Activated effector memory CD4-positive, alpha-beta T cell treated with Interleukin-2 at 50 U/mL for 16 hours (primary cell): ENCODE data around the gene MCAM.

Experiments
- DNase-seq: peaks from one replicate; pipeline ENCODE4 v3.0.0-alpha.2; 2020

Gene MCAM

GRCh38 chr11:119305556-119306372 is 11.2 kb downstream of the MCAM start:
- DNase-seq, result no peak

- no peak for DNase-seq
Observed at GRCh38 chr11:119303227-119303718, 13.7 kb downstream of the MCAM start.

DNA sequence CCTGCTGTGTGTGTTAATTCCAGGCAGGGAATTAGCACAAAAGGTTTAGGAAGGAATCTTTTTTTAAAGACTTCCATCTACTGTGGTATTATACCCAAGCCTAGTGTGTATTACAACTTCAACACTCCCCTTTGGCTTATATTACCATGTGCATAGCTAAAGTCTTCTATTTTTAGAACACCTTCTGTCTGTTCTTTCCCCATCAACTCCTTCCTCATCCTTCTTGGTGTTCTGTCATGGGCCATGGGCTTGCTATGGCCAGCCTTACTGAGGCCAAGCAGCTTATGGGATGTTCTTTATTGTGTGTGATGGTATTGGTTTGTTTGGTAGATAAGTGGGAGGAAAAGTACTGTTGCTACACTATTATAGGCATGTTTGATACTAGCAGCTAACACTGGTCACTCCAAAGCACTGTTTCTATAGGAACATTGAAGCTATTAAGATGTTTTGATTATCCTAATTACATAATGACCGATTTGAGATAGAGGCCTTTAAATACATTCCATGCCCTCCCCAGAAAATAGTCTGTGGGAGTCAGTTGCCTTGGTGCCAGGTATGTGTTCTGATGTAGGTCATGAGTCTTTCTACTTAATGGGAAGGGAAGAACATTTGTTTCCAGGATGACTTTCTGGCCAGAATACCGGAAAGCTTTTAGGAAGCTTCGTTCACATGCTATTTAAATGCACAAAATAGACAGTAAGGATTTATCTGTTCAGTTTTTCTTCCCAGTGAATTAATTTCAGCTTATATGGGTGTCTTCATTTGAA is 16.5 kb downstream of the MCAM start:
- no peak for DNase-seq

DNA sequence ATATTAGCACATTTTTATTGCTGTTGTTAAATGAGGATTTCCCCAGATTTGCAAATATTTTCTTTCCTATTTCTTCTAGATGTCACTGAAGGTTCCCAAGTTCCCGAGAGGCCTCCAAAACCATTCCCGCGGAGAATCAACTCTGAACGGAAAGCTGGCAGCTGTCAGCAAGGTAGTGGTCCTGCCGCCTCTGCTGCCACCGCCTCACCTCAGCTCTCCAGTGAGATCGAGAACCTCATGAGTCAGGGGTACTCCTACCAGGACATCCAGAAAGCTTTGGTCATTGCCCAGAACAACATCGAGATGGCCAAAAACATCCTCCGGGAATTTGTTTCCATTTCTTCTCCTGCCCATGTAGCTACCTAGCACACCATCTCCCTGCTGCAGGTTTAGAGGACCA is 17.5 kb downstream of the MCAM start:
- DNase-seq, result no peak

GRCh38 chr11:119298726-119299125 is 18.2 kb downstream of the MCAM start:
- DNase-seq, result no peak

DNA sequence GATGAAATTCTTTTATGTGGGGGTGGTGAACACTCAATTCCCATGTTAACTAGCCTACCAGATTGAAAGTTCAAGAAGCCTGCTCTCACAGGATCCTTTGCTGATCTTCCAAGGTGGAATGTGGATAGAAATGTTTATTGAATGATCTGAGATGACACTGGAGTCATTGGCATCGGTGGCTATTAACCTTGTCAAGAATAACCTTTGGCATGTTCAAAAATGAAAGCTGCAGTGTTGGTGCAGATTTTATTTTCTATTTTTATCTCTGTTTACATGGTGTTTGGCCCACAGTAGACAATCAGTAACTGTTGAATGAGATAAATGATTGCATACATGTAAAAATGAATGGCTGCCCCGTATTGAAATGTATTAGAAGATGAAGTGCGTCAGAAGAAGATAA is 19.0 kb downstream of the MCAM start:
- DNase-seq, result no peak

DNA sequence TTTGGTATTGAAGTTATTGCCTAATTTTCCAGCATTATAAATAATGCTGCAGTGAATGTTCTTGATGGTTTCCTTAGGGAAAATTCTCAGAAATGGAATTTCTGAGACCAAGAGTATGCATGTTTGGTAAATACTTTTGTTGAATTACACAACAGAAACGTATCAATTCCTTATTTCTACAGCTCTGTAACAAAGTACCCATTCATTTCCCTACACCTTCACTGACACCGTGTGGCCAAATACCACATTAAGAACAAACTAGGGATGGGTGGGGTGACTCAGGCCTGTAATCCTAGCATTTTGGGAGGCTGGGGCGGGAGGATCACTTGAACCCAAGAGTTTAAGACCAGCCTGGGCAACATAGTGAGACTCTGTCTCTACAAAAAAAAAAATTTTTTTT is 21.8 kb downstream of the MCAM start:
- no peak for DNase-seq

GRCh38 chr11:119293461-119293860 is 23.5 kb downstream of the MCAM start:
- no peak for DNase-seq

DNA sequence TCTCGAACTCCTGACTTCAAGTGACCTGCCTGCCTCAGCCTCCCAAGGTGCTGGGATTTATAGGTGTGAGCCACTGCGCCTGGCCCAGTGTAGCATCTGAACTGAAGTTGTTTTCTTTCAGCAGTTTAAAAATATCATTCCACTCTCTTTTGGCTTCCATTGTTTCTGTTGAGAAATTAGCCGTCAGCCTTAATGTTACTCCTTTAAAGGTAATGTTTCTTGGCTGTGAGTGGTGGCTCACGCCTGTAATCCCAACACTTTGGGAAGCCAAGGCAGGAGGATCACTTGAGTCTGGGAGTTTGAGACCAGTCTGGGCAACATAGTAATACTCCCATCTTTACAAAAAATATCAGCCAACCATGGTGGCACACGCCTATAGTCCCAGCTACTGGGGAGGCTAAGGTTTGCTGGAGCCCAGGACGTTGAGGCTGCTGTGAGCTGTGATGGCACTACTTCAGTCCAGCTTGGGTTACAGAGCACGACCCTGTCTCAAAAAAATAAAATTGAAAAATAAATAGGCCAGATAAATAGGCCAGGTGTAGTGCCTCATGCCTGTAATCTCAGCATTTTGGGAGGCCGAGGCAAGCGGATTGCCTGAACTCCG is 25.9 kb downstream of the MCAM start:
- no peak for DNase-seq

DNA sequence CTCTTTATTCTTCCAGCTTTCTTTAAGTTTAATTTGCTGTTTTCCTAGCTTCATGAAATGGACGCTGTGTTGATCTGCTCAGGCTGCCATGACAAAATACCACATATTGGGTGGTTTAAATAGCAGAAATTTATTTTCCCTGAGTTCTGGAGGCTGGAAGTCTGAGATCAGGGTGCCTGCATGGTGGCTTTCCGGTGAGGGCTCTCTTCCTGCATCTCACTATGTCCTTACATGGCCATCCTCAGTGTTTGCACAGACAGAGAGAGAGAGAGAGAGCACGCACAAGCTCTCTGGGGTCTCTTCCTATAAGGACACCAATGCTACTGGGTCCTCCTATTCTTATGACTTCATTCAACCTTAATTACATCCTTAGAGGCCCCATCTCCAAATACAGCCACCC is 28.7 kb downstream of the MCAM start:
- no peak for DNase-seq

- no peak for DNase-seq
Observed at GRCh38 chr11:119285431-119285830, 31.5 kb downstream of the MCAM start.

GRCh38 chr11:119284344-119285157 is 32.4 kb downstream of the MCAM start:
- no peak for DNase-seq

- no peak for DNase-seq
Observed at GRCh38 chr11:119282495-119282894, 34.4 kb downstream of the MCAM start.

DNA sequence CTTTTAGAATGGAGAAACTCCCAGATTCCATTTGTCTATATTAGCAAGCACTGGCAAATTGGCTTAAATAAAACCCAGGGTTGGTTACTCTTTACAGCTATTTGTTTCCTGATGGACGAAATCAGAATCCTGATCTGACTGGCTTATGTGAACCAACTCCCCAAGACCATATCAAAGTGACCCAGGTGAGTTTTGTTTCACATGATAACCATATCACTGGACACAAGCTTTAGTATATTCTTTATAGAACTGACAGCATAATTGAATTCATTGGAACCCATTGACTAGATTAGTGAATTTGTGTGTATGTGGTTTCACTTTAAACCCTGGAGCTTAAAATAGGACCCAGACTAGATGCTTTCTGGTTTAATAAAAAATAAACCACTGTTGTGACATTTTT is 39.3 kb downstream of the MCAM start:
- no peak for DNase-seq

- DNase-seq, result no peak
Observed at GRCh38 chr11:119273721-119274120, 43.2 kb downstream of the MCAM start.

GRCh38 chr11:119267645-119268044 is 49.3 kb downstream of the MCAM start:
- DNase-seq, result no peak

GRCh38 chr11:119266517-119267255 is 50.2 kb downstream of the MCAM start:
- DNase-seq, result no peak

- DNase-seq, result no peak
Observed at GRCh38 chr11:119266063-119266462, 50.9 kb downstream of the MCAM start.

- DNase-seq, result no peak
Observed at GRCh38 chr11:119263352-119263940, 53.5 kb downstream of the MCAM start.

- no peak for DNase-seq
Observed at GRCh38 chr11:119262668-119263351, 54.1 kb downstream of the MCAM start.

GRCh38 chr11:119258983-119259382 is 57.9 kb downstream of the MCAM start:
- no peak for DNase-seq
